ENCODE measurements around the gene TTLL1.
"Not testable (repeated sequence)": the region's sequence is repeated elsewhere in the genome, so short reads cannot be mapped to it uniquely, and the experiment has no call there.

The TTLL1 gene

GRCh38 chr22:43009444-43009843 is 79.7 kb downstream of the TTLL1 start:
- DNase-seq: no peak

GRCh38 chr22:43008921-43009320 is 80.3 kb downstream of the TTLL1 start:
- no peak for DNase-seq

- no peak for DNase-seq
Measured at GRCh38 chr22:43008509-43008908, 80.7 kb downstream of the TTLL1 start.

- no peak for DNase-seq
Measured at GRCh38 chr22:43007519-43008102, 81.6 kb downstream of the TTLL1 start.

GRCh38 chr22:43006753-43007152 is 82.4 kb downstream of the TTLL1 start:
- DNase-seq: no peak

GRCh38 chr22:43006016-43006505 is 83.1 kb downstream of the TTLL1 start:
- no peak for DNase-seq

GRCh38 chr22:43005106-43005505 is 84.1 kb downstream of the TTLL1 start:
- no peak for DNase-seq

GRCh38 chr22:43004362-43005035 is 84.7 kb downstream of the TTLL1 start:
- DNase-seq: no peak

- DNase-seq: no peak
Measured at GRCh38 chr22:43002202-43002586, 87.0 kb downstream of the TTLL1 start.

GRCh38 chr22:43001271-43002201 is 87.7 kb downstream of the TTLL1 start:
- no peak for DNase-seq

- no peak for DNase-seq
Measured at GRCh38 chr22:43000441-43001175, 88.6 kb downstream of the TTLL1 start.

- no peak for DNase-seq
Measured at GRCh38 chr22:42997582-42998090, 91.6 kb downstream of the TTLL1 start.

- no peak for DNase-seq
Measured at GRCh38 chr22:42996646-42997365, 92.4 kb downstream of the TTLL1 start.

GRCh38 chr22:42995654-42996053 is 93.5 kb downstream of the TTLL1 start:
- DNase-seq: not testable (repeated sequence)

GRCh38 chr22:42994917-42995562 is 94.2 kb downstream of the TTLL1 start:
- DNase-seq: no peak

GRCh38 chr22:42994276-42994916 is 94.8 kb downstream of the TTLL1 start:
- DNase-seq: no peak

GRCh38 chr22:42993651-42994275 is 95.4 kb downstream of the TTLL1 start:
- no peak for DNase-seq

- DNase-seq: no peak
Measured at GRCh38 chr22:42992886-42993479, 96.2 kb downstream of the TTLL1 start.

- DNase-seq: no peak
Measured at GRCh38 chr22:42992092-42992491, 97.1 kb downstream of the TTLL1 start.

Data from stimulated activated naive CD4-positive, alpha-beta T cell (primary cell).